GM23338 (cell line): ENCODE measurements around the gene EPG5. TPM values are rescaled to one million over a fixed set of nuclear protein-coding genes. Genes with fewer than 3 reads are reported as not detected.

Experiments used
- ATAC-seq: fragments of 200-7000 bp; cut with Tn5 transposase; 3 replicates; pipeline ENCODE4 v1.9.1; 2020
- DNase-seq: peaks from one replicate; pipeline ENCODE4 v3.0.0-alpha.2; 2015; ENCODE audit warnings: low spot score
- H2AFZ ChIP-seq: fragments of 200-600 bp; sonication (generic); 2 replicates; pipeline ENCODE4 v1.8.0; 2016; ENCODE audit warnings: antibody characterized with exemption, mild to moderate bottlenecking, moderate library complexity
- H3F3A ChIP-seq: fragments of 200-600 bp; sonication (generic); replicated peaks from 2 replicates; pipeline ENCODE4 v1.8.0; 2017; ENCODE audit warnings: antibody characterized with exemption, mixed run types, low read depth
- H3K27ac ChIP-seq: fragments of 200-600 bp; sonication (generic); 2 replicates; pipeline ENCODE4 v1.6.1; 2016; ENCODE audit warnings: low read depth
- H3K27me3 ChIP-seq: fragments of 200-600 bp; sonication (generic); 2 replicates; pipeline ENCODE4 v1.8.0; 2016; ENCODE audit warnings: mild to moderate bottlenecking, mixed run types, moderate library complexity; ENCODE audit not compliant: insufficient read depth
- H3K36me3 ChIP-seq: fragments of 200-600 bp; sonication (generic); 2 replicates; pipeline ENCODE4 v1.8.0; 2016; ENCODE audit warnings: mild to moderate bottlenecking; ENCODE audit not compliant: insufficient read depth
- H3K4me1 ChIP-seq: fragments of 200-600 bp; sonication (generic); 2 replicates; pipeline ENCODE4 v1.8.0; 2016; ENCODE audit warnings: mild to moderate bottlenecking, moderate library complexity; ENCODE audit not compliant: insufficient read depth
- H3K4me2 ChIP-seq: fragments of 200-600 bp; sonication (generic); 2 replicates; pipeline ENCODE4 v1.7.1; 2017; ENCODE audit warnings: mixed run types
- H3K4me3 ChIP-seq: fragments of 200-600 bp; sonication (generic); 2 replicates; pipeline ENCODE4 v1.6.1; 2016; ENCODE audit warnings: mixed run types
- H3K79me2 ChIP-seq: fragments of 200-600 bp; sonication (generic); replicated peaks from 2 replicates; pipeline ENCODE4 v1.8.0; 2017; ENCODE audit warnings: mild to moderate bottlenecking; ENCODE audit not compliant: insufficient read depth
- H3K9me2 ChIP-seq: fragments of 200-600 bp; sonication (generic); 2 replicates; pipeline ENCODE4 v1.8.0; 2017; ENCODE audit not compliant: insufficient read depth
- H4K20me1 ChIP-seq: fragments of 200-600 bp; sonication (generic); replicated peaks from 2 replicates; pipeline ENCODE4 v1.8.0; 2017; ENCODE audit warnings: mild to moderate bottlenecking; ENCODE audit not compliant: insufficient read depth
- H3K27ac Mint-ChIP-seq: 2 replicates; pipeline ENCODE4 v1.8.0; 2020; ENCODE audit warnings: inconsistent platforms, mild to moderate bottlenecking, moderate library complexity, mixed read lengths
- H3K27me3 Mint-ChIP-seq: 3 replicates; pipeline ENCODE4 v1.8.0; 2022; ENCODE audit warnings: low read depth, mild to moderate bottlenecking, moderate library complexity, mixed read lengths, inconsistent platforms; ENCODE audit not compliant: insufficient read depth, poor library complexity
- H3K36me3 Mint-ChIP-seq: 3 replicates; pipeline ENCODE4 v1.8.0; 2021; ENCODE audit warnings: low read depth, mild to moderate bottlenecking, inconsistent platforms, moderate library complexity, mixed read lengths
- H3K4me1 Mint-ChIP-seq: 3 replicates; pipeline ENCODE4 v1.8.0; 2020; ENCODE audit warnings: mild to moderate bottlenecking, inconsistent platforms, mixed read lengths
- H3K4me3 Mint-ChIP-seq: 3 replicates; pipeline ENCODE4 v1.8.0; 2021; ENCODE audit warnings: moderate library complexity, mild to moderate bottlenecking, inconsistent platforms, mixed read lengths
- H3K9me3 Mint-ChIP-seq: 3 replicates; pipeline ENCODE4 v1.8.0; 2020; ENCODE audit warnings: moderate library complexity, mild to moderate bottlenecking, inconsistent platforms, mixed read lengths
- EZH2 ChIP-seq: fragments of 200-600 bp; sonication (generic); IDR thresholded peaks from one replicate; pipeline ENCODE4 v1.8.0; 2017; ENCODE audit warnings: antibody characterized with exemption, mild to moderate bottlenecking, low read depth; ENCODE audit not compliant: unreplicated experiment
- EZH2phosphoT487 ChIP-seq: fragments of 200-600 bp; sonication (generic); IDR thresholded peaks from one replicate; pipeline ENCODE4 v1.8.1; 2018; ENCODE audit warnings: antibody characterized with exemption; ENCODE audit not compliant: unreplicated experiment
- POLR2AphosphoS5 ChIP-seq: IDR thresholded peaks from 2 replicates; pipeline ENCODE4 v1.6.1; 2016; ENCODE audit warnings: antibody characterized with exemption, low read depth
- STAT1 ChIP-seq: IDR thresholded peaks from one replicate; pipeline ENCODE4 v1.6.1; 2016; ENCODE audit warnings: antibody characterized with exemption; ENCODE audit not compliant: unreplicated experiment
- ZNF462 ChIP-seq: fragments of 250-450 bp; sonication (Bioruptor Pico); IDR thresholded peaks from 2 replicates; pipeline ENCODE4 v1.5.0; 2020; ENCODE audit warnings: mild to moderate bottlenecking, moderate library complexity
- polyA plus RNA-seq: library from polyadenylated mRNA; unstranded; fragments of >200 nt; fragmentation: Nextera tagmentation; extraction: Ambion mirVana; gene quantifications from 2 replicates; pipeline ENCODE4 v1.2.1, GENCODE V29; 2016
- total RNA-seq: library from RNA; depleted of rRNA; stranded (reverse); fragments of >200 nt; shearing (Covaris generic); gene quantifications from 2 replicates; pipeline ENCODE4 v1.2.3, GENCODE V29; 2014
- TF ChIP-seq, protein P1 (sequence below): IDR thresholded peaks from one replicate; pipeline ENCODE4 v1.6.1; 2018; ENCODE audit warnings: antibody characterized with exemption; ENCODE audit not compliant: unreplicated experiment
- TF ChIP-seq, protein P2 (sequence below), 2 experiments: fragments of 200-600 bp in 1 of 2; sonication (generic) in 1 of 2; conservative IDR thresholded peaks; 2 replicates each; pipeline versions ENCODE4 v1.5.1 to v1.6.1; 2016 to 2017; ENCODE audit warnings: antibody characterized with exemption in 2 of 2, low read depth in 2 of 2, mild to moderate bottlenecking in 2 of 2, moderate library complexity in 1 of 2

The EPG5 gene
- total and polyA plus RNA-seq, 2 experiments from 2014 or later = 4.1 to 29.2 TPM

DNA sequence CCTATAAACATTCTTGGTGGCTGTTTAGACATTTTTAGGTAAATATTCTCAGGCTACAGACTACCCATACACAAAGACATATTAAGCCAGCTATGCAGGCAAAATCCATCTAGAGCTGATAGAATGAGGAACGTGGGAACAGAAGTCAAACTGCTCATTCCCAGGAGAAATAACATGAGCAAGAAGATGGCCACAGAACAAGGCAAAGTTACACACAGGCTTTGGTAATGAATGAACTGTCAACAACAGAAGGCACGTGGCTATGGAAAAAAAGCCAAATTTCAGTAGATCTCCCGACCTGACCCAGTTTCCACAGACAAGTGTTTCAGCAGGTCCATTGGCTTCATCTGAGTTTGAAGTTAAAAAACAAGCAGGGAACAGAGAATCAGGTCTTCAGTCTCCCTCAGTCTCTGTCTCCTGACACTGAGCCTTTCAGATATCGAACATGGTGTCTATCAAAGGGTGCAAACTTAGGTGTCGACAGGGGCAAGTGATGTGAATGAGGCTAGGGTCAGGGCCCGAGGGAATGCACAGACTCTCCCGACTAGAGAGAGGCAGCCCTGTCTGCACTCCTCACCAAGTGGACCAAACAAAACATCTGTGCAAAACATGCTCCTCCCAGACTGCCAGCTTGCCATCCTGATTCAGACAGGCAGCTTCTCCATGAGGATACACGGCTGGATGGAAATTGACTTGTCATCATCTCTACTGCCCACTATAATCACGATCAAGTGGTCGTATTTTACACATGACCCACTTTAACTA, 115.8 kb downstream of the EPG5 start:
- Histone ChIP-seq H3K36me3 (0 out of 2 replicates have a peak, but pooled peaks cover 3% of the 10 kb centered on the region), H3K9me2 (no peaks in the 10 kb centered on the region), H3K27ac (no peak overlapping the region), H4K20me1 (no peaks in the 10 kb centered on the region), H3K27me3 (no peaks in the 10 kb centered on the region), H3K79me2 (no peaks in the 10 kb centered on the region), H3F3A (no peaks in the 10 kb centered on the region), H3K4me1 (no peaks in the 10 kb centered on the region), H2AFZ (no peak overlapping the region), H3K4me3 (no peak overlapping the region), H3K4me2 (no peak overlapping the region)
- TF ChIP-seq EZH2phosphoT487 = no peak
- no peak for TF ChIP-seq STAT1
- TF ChIP-seq, protein P1, sequence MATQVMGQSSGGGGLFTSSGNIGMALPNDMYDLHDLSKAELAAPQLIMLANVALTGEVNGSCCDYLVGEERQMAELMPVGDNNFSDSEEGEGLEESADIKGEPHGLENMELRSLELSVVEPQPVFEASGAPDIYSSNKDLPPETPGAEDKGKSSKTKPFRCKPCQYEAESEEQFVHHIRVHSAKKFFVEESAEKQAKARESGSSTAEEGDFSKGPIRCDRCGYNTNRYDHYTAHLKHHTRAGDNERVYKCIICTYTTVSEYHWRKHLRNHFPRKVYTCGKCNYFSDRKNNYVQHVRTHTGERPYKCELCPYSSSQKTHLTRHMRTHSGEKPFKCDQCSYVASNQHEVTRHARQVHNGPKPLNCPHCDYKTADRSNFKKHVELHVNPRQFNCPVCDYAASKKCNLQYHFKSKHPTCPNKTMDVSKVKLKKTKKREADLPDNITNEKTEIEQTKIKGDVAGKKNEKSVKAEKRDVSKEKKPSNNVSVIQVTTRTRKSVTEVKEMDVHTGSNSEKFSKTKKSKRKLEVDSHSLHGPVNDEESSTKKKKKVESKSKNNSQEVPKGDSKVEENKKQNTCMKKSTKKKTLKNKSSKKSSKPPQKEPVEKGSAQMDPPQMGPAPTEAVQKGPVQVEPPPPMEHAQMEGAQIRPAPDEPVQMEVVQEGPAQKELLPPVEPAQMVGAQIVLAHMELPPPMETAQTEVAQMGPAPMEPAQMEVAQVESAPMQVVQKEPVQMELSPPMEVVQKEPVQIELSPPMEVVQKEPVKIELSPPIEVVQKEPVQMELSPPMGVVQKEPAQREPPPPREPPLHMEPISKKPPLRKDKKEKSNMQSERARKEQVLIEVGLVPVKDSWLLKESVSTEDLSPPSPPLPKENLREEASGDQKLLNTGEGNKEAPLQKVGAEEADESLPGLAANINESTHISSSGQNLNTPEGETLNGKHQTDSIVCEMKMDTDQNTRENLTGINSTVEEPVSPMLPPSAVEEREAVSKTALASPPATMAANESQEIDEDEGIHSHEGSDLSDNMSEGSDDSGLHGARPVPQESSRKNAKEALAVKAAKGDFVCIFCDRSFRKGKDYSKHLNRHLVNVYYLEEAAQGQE = no peak
- TF ChIP-seq ZNF462 (CRISPR knock-in tag) = no peak
- TF ChIP-seq EZH2 = no peak
- TF ChIP-seq, protein P2, sequence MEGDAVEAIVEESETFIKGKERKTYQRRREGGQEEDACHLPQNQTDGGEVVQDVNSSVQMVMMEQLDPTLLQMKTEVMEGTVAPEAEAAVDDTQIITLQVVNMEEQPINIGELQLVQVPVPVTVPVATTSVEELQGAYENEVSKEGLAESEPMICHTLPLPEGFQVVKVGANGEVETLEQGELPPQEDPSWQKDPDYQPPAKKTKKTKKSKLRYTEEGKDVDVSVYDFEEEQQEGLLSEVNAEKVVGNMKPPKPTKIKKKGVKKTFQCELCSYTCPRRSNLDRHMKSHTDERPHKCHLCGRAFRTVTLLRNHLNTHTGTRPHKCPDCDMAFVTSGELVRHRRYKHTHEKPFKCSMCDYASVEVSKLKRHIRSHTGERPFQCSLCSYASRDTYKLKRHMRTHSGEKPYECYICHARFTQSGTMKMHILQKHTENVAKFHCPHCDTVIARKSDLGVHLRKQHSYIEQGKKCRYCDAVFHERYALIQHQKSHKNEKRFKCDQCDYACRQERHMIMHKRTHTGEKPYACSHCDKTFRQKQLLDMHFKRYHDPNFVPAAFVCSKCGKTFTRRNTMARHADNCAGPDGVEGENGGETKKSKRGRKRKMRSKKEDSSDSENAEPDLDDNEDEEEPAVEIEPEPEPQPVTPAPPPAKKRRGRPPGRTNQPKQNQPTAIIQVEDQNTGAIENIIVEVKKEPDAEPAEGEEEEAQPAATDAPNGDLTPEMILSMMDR (conservative IDR thresholded peaks at IDR 0.05; ENCODE audit: low read depth in 2 of 2) = no peak
- TF ChIP-seq POLR2AphosphoS5 = no peak
- H3K27ac Mint-ChIP-seq = no peak overlapping the region
- DNase-seq (no peak), ATAC-seq (no peak)
- no peak overlapping the region for H3K4me3 Mint-ChIP-seq
- H3K9me3 Mint-ChIP-seq = no peaks in the 10 kb centered on the region
- H3K36me3 Mint-ChIP-seq = peaks cover 14% of the 10 kb centered on the region; the same call in 2 of the 3 replicates
- H3K4me1 Mint-ChIP-seq = peaks cover 3% of the 10 kb centered on the region; the same call in 1 of the 3 replicates
- peaks cover 8% of the 10 kb centered on the region for H3K27me3 Mint-ChIP-seq
